Measurements from ENCODE around the gene PPA2.
A peak's percentile ranks its signal among the peaks of the same experiment; 100 is the strongest.
"Not testable (repeated sequence)": the region's sequence is repeated elsewhere in the genome, so short reads cannot be mapped to it uniquely, and the experiment has no call there.

The PPA2 gene

GRCh38 chr4:105458541-105458940 is 15.3 kb downstream of the PPA2 start:
- not testable (repeated sequence) for DNase-seq

DNA sequence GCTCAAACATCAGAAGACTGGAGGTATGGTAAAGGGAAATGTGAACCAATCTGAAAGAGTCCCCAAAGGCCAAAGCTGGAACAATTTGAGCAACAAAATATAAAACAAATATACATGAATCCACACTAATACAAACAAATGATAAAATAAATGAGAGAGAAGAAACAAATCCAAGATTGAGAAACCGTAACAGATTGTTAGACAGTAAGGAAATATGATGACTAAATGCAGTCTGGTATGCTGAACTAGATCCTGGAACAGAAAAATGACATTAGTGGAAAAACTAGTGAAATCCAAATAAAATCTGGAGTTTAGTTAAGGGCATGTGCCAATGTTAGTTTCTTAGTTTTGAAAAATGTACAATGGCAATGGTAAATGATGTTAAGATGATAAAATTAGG is 15.9 kb downstream of the PPA2 start:
- DNase-seq, result no peak

GRCh38 chr4:105455998-105456397 is 17.9 kb downstream of the PPA2 start:
- DNase-seq, result no peak

GRCh38 chr4:105455182-105455581 is 18.7 kb downstream of the PPA2 start:
- DNase-seq, result no peak

GRCh38 chr4:105453550-105454205 is 20.2 kb downstream of the PPA2 start:
- DNase-seq, result no peak

DNA sequence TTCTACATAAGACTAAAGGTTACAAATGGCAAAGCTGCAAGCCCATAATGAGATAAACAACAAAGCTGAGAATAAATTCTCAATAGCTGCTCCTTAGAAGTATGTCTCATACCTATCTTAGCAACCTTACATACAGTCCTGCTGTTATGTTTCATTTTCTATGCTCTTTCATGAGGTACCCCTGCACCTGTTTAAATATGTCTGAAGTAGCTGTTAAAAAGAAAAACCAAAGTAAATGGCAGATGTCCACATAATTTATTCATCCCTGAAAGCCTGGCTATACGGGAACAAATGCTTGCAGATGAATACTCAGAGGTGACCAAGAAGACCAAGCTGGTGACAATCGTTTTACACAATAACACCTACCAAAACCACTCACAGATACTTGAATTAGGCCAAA is 22.5 kb downstream of the PPA2 start:
- DNase-seq, result no peak

GRCh38 chr4:105440890-105441289 is 33.0 kb downstream of the PPA2 start:
- DNase-seq, result no peak

DNA sequence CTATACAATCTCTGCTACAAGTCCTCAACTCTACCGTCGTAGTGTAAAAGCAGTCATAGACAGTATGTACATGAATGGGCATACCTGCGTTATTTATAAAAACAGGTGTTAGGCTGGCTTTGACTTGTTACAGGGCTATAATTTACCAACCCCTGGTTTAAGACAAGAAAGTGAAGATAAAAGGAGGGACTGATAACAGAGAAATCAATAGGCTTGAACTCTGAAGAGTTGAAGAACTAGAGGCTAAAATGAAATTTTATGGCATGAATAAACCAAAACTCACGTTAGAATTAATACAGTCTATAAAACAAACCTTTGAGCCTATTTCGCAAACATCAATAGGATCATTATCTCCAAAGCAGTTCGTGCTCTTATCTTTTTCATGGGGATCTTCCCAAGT is 36.2 kb downstream of the PPA2 start:
- no peak for DNase-seq

GRCh38 chr4:105436414-105436813 is 37.4 kb downstream of the PPA2 start:
- DNase-seq, result no peak

DNA sequence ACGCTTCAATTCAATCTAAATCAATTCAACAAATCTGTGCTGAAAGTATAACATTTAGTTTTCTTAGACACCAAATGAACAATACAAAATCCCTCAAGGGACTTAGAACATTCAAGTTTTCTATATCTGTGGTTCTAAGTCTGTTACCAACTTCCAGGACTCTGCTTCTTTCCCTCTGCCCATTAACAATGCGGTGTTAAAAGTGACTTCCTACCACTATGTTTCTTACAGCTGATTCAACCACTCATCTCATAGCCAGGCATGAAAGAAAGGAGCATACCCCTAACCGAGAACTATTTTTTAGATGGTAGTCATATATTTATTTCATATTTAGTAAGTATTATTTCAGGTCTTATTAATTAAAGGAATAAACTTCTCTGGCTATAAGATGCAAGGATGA is 38.9 kb downstream of the PPA2 start:
- DNase-seq, result no peak

DNA sequence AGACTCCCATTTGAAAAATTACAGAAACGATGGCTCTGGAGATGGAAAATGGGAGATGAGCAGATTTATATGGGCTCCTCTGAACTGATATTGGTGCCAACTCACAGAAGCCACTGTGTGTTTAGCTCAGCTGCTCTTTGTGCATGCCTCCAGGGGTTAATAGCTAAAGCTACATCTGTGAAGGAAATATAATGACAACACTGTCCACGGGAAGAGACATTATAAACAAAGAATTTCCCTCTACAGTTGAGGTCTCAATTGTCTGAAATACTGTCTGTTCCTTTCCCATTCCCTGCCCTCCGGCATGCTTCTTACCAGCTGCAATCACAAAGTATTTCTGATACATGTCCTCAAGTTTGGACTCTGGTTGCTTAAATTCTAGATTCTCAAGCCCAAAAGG is 40.4 kb downstream of the PPA2 start:
- no peak for DNase-seq

GRCh38 chr4:105432438-105432837 is 41.4 kb downstream of the PPA2 start:
- no peak for DNase-seq

DNA sequence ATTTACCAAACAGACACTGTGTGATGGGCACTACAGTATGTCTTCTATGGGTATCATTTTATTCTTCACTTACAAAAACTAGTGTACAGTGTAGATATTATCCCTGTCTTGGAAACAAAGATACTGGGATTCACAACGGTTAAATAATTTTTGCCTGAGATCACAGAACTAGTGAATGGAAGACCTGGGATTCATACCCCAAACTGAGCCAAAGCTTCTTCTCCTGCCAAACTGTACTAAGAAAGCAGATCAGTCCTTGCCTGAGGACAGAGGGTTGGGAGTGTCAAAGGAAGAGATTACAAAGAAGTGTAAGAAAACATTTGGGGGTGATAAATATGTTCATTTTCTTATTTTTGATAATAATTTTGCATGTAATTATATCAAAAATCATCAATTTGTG is 43.1 kb downstream of the PPA2 start:
- DNase-seq, result no peak

GRCh38 chr4:105426187-105426897 is 47.5 kb downstream of the PPA2 start:
- DNase-seq, result no peak

DNA sequence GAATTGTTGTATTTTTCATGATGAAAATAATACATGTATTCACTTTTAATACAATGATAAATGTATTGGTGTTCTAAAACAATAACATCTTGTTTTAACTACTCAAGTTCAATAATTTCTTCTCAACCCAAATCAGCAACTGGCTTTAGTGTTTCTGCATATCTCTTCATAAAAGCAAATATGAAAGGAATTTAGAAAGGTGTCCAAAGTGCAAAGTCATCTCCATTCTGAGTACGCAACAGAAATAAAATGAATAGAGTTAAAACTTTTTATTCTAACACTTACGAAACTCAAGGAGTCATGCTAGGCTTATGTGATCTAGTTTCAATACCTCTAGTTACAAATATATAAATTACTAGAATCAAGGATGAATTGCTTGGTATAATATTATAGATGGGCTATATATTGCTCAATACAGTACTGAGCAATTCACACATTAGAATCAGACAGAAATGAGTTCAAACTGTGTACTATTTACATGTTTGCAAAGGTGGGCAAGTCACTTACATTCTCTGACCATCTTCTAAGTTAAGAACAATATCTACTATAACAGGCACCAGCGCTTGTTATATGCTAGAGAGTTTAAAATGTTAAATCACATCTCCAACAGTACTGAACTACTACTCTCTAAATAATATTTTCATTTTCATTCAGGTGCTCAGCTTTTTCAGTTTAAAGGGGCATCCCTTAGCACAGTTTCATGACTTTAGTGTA is 51.5 kb downstream of the PPA2 start:
- no peak for DNase-seq

GRCh38 chr4:105417624-105418023 is 56.2 kb downstream of the PPA2 start:
- no peak for DNase-seq

GRCh38 chr4:105415281-105415744 is 58.5 kb downstream of the PPA2 start:
- DNase-seq, result no peak

DNA sequence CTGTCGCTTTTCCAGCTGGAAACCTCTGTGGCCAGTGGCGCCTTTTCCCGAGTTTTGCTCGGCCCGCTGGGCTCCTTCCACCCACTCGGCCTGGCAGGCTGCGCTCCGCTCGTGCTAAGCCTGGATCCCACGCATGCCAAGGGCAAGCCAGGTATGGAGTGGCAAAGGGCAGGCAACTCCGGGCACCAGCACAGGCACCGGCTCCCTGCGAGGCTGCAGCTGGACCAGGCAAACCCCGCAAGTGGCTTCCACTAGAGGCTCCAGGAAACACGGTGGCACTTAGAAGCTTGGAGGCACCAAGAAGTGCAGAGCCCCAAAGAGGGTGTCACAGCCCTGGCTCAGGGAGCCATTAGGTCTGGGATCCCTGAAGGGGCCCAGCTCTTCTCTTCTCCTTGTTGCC is 59.5 kb downstream of the PPA2 start:
- no peak for DNase-seq

DNA sequence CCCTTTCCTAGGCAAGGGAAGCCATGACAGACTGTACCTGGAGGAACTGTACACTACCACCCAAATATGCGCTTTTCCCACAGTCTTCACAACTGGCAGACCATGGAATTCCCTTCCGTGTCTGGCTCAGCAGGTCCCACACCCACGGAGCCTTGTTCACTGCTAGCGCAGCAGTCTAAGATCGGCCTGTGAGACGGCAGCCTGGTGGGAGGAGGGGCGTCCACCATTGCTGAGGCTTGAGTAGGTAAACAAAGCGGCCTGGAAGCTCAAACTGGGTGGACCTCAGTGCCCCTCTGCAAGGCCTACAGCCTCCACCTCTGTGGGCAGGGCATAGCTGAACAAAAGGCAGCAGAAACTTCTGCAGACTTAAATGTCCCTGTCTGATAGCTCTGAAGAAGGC is 64.7 kb downstream of the PPA2 start:
- DNase-seq, result not testable (repeated sequence)

DNA sequence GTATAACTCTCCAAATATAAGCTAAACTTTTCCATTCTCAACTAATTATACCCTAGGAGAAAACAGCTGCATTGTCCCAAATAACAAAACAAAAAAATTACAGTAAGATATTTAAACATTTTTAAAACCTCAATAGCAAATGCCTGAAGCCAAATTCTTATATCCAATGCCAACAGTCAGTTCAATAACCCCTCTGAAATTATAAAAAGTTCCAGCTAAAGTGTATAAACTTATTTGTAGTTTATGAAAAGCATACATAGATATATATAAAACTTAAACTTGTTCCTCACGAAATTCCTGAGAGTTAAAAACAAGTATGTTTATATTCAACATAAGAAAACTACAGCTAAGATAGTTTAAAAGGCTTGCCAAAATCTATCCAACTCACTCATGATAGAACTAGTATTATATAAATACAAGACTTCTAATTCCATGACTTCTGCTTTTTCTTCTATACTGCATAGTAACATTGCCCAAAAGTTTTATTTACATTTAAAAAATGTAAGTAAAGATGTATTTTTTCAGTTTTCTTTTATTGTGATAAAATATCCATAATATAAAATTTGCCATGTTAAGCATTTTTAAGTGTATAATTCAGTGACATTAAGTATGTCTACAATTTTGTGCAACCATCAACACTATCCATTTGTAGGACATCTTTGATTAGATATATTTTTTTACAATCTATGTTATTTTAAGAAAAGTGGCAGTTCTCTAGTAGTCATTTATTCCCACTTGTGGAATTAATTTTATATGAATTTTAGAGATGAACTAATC is 72.8 kb downstream of the PPA2 start:
- DNase-seq, result no peak

DNA sequence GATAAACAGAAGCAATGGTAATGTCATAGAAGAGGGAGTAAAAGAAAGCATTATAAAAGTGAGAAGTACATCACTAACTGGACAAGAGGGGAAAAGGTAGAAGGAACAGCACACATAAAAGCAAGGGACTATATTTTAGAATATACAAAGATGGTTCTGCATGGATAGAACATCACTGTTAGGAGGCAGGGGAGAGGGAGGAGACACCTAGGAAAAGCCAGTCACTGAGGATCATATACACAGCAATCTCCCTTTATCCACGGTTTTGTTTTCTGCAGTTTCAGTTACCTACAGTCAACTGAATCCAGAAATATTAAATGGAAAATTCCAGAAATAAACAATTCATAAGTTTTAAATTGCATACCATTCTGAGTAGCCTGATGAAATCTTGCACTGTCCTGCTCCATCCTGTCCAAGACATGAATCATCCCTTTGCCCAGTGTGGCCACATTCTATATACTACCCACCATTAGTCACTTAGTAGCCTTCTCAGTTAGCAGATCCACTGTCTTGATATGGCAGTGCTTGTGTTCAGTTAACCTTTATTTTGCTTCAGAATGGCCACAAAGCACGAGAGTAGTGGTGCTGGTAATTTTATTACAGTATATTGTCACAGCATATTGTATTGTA is 74.2 kb downstream of the PPA2 start:
- DNase-seq, result peak; percentile 92

DNA sequence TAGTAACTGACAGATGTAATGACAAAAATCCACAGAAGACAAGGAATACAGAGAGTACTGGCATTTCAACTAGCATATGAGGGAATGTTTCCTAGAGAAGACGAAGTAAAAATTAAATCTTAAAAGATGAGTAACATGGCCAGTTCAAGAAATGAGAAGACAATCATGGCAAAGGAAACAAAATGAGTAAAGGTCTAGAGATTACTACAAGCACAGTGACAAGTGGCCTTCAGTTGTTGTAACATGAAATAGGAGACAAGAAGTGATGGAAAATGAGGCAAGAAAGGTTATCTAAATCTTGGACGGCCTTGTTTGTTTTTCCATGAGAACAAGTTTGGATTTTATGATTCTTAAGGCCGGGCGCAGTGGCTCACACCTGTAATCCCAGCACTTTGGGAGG is 81.0 kb downstream of the PPA2 start:
- no peak for DNase-seq

- peak; percentile 20 for DNase-seq
Observed at GRCh38 chr4:105389167-105389566, 84.7 kb downstream of the PPA2 start.
